GM23338 (cell line): ENCODE results near the gene USP36.

ENCODE experiments used
- CREB1 ChIP-seq: fragments of 250-450 bp; sonication (Bioruptor Pico); IDR thresholded peaks from 2 replicates; pipeline ENCODE4 v1.5.0; 2020; ENCODE audit warnings: low read depth, mild to moderate bottlenecking, moderate library complexity
- CTCF ChIP-seq, 2 experiments: fragments of 200-600 bp in 1 of 2; sonication (generic) in 1 of 2; conservative IDR thresholded peaks; 2 replicates each; pipeline versions ENCODE4 v1.5.1 to v1.6.1; 2016 to 2017; ENCODE audit warnings: antibody characterized with exemption in 2 of 2, low read depth in 2 of 2, mild to moderate bottlenecking in 2 of 2, moderate library complexity in 1 of 2
- ETS1 ChIP-seq: IDR thresholded peaks from 2 replicates; pipeline ENCODE4 v1.6.1; 2016; ENCODE audit warnings: antibody characterized with exemption
- EZH2 ChIP-seq: fragments of 200-600 bp; sonication (generic); IDR thresholded peaks from one replicate; pipeline ENCODE4 v1.8.0; 2017; ENCODE audit warnings: antibody characterized with exemption, mild to moderate bottlenecking, low read depth; ENCODE audit not compliant: unreplicated experiment
- EZH2phosphoT487 ChIP-seq: fragments of 200-600 bp; sonication (generic); IDR thresholded peaks from one replicate; pipeline ENCODE4 v1.8.1; 2018; ENCODE audit warnings: antibody characterized with exemption; ENCODE audit not compliant: unreplicated experiment
- JUNB ChIP-seq: IDR thresholded peaks from one replicate; pipeline ENCODE4 v1.6.1; 2016; ENCODE audit warnings: antibody characterized with exemption; ENCODE audit not compliant: unreplicated experiment
- POLR2AphosphoS5 ChIP-seq: IDR thresholded peaks from 2 replicates; pipeline ENCODE4 v1.6.1; 2016; ENCODE audit warnings: antibody characterized with exemption, low read depth
- REST ChIP-seq: IDR thresholded peaks from one replicate; pipeline ENCODE4 v1.6.1; 2018; ENCODE audit warnings: antibody characterized with exemption; ENCODE audit not compliant: unreplicated experiment
- STAT1 ChIP-seq: IDR thresholded peaks from one replicate; pipeline ENCODE4 v1.6.1; 2016; ENCODE audit warnings: antibody characterized with exemption; ENCODE audit not compliant: unreplicated experiment
- ZNF114 ChIP-seq: fragments of 250-450 bp; sonication (Bioruptor Pico); IDR thresholded peaks from 2 replicates; pipeline ENCODE4 v1.5.0; 2020; ENCODE audit warnings: mild to moderate bottlenecking, moderate library complexity
- ZNF331 ChIP-seq: fragments of 250-450 bp; sonication (Bioruptor Pico); IDR thresholded peaks from 2 replicates; pipeline ENCODE4 v1.5.0; 2020; ENCODE audit warnings: low read depth, mild to moderate bottlenecking, moderate library complexity

GRCh38 chr17:78771758-78772382 is 68.7 kb downstream of the USP36 start:
- TF ChIP-seq CTCF (conservative IDR thresholded peaks at IDR 0.05; ENCODE audit: low read depth in 2 of 2) (no peak), EZH2 (no peak), EZH2phosphoT487 (no peak), POLR2AphosphoS5 (no peak), REST (no peak), CREB1 (CRISPR knock-in tag) (no peak), STAT1 (no peak), ZNF114 (no peak), ETS1 (no peak), JUNB (no peak), ZNF331 (CRISPR knock-in tag) (no peak)
